G401.6 (cell line): ENCODE data around the gene PLSCR3.
A peak's percentile ranks its signal among the peaks of the same experiment; 100 is the strongest.
"Not testable (repeated sequence)": the region's sequence is repeated elsewhere in the genome, so short reads cannot be mapped to it uniquely, and the experiment has no call there.

Source experiments
- FAIRE-seq: peaks from 2 replicates; lab custom pipeline; 2012; peaks lifted over from hg19 to GRCh38; lab: Jason Lieb, UNC

PLSCR3 gene

DNA sequence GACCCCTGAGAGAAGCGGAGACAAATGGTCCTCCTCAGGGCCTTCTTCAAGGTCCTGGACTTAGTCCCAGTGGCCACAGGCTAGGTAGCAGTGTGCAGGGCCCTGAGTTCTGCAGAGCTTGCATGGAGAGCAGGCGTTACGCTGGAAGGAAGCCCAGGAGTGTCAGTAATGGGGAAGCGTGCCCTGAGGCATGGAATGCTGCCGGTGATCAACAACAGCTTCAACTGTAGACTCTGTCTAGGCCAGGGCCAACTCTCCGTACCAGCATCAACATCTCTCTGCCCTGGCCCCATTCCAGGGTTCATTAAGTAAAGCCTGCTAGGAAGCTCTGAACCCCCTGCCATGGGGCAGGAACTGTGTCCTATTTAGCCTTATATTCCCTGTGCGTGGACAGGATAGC lies 14.0 kb downstream of the PLSCR3 start:
- no peak for FAIRE-seq

DNA sequence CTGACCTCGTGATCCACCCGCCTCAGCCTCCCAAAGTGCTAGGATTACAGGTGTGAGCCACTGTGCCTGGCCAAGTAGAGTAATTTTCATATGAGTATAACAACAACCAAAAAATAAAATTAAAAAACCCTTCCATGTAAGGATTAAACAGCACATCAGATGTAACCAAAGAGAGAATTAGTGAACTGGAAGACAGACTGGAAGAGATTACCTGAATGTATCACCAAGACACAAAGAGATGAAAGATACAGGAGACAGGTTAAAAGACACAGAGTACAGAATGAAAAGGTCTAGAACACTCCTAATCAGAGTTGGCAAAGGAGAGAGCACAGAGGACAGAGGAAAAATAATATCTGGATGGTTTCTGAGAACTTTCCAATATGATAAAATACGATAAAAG lies 15.2 kb downstream of the PLSCR3 start:
- FAIRE-seq, result no peak

DNA sequence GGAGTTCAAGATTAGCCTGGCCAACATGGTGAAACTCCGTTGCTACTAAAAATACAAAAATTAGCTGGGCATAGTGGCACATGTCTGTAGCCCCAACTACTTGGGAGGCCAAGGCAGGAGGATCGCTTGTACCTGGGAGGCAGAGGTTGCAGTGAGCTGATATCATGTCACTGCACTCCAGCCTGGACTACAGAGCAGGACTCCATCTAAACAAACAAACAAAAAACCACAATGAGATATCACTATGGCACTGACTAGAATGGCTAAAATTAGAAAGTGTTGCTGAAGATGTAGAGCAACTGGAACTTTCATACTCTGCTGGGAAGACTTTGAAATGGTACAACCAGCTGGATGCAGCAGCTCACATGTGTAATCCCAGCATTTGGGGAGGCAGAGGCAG lies 20.0 kb downstream of the PLSCR3 start:
- no peak for FAIRE-seq

DNA sequence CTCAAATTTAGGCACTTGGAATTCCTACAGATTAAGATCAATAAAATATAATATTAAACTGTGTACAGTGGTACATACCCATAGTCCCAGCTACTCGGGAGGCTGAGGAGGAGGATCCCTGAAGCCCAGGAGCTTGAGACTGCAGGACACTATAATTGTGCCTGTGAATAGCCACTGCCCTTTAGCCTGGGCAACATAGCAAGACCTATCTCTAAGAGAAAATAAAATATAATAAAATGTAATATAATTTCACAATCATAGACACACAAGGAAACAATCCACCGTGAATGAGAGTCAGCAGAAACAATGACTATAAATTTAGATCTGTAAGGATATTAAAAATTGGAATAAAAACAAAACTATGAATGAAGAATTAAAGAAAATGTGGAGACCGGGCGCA lies 23.5 kb downstream of the PLSCR3 start:
- no peak for FAIRE-seq

DNA sequence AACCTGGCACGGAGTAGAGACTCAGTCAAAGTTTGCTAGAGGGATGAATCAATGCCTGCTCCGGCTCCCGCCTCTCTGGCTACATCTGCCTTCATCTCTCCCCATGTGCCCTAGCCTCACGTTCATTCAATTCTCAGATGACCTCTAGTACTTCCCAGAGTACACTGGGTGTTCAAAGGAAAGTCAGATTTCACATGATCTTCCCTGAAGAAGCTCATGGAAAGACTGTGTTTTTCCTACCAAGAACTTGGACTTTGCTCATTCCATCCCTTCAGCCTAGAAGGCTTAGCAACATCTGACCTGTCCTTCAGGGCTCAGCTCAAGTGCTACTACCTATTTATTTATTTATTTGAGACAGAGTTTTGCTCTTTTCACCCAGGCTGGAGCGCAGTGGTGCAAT lies 24.5 kb downstream of the PLSCR3 start:
- FAIRE-seq, result no peak

DNA sequence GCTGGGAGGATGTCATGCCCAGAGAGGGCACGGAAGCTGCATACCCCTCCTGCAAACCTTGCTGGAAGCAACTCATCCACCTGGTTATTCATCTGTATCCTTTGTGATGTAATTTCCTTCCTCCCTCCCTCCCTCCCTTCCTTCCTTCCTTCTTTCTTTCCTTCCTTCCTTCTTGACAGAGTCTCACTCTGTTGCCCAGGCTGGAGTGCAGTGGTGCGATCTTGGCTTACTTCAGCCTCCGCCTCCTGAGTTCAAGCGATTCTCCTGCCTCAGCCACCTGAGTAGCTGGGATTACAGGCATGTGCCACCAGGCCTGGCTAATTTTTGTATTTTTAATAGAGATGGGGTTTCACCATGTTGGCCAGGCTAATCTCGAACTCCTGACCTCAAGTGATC lies 25.7 kb downstream of the PLSCR3 start:
- not testable (repeated sequence) for FAIRE-seq

DNA sequence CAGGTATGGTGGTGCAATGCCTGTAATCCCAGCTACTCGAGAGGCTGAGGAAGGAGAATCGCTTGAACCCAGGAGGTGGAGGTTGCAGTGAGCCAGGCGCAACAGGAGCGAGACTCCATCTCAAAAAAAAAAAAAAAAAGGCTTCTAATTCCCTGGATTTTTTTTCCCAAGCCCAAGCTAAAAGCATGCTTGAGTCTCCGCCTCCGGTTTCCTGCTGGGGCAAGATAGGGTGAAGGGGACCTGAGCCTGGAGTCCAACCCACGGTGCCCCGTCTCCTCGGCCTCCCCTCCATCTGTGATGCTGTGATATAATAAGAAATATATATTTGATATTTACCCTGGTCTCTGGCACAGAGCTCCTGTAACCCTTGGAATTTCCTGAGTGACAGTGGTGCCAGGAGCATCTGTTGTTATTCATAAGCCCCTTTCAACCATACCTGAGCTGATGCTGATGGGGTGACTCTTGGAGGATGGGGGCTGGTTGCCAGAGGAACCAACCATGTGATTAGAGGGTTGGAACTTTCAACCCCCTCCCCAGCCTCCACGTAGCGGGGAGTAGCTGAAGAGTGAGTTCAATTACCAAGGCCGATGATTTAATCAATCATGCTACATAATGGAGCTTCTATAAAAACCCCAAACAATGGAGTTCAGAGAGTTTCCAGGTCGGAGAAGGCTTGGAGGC lies 26.3 kb downstream of the PLSCR3 start:
- no peak for FAIRE-seq

DNA sequence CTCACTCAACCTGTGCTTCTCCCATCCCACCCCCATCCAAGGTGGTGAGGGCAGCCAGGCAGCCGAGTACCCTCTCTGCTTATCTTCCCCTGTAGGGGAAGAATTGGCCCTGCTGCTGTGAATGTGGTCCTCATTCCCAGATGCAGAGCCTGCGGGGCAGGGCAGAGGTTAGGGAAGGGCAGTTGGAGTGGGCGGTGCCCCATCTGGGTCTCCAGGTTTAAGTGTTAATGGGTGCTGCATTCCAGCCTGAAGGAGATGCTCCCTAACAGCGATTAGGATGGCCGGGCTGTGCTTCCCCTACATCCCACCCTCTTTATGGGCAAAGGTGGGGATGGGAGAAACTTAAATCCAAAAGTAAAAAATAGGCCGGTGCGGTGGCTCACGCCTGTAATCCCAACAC lies 27.2 kb downstream of the PLSCR3 start:
- no peak for FAIRE-seq

DNA sequence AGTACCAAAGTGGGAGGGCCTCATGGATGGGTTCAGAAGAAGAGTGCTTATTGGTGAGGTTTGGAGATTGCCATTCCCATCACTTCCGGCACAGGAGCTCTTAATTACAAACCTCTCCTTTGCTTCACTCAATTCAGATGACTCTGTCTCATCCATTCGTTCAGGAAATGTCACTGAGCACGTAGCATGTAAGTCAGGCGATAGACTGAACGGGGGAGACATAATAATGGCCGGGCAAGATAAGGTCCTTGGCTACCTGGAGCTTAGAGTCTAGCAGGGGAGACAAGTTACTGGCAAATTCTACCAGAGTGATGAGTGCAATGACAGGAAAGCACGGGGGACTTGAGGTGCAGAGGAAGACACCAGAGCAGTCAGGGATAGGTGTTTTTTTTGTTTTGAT lies 28.4 kb downstream of the PLSCR3 start:
- not testable (repeated sequence) for FAIRE-seq

DNA sequence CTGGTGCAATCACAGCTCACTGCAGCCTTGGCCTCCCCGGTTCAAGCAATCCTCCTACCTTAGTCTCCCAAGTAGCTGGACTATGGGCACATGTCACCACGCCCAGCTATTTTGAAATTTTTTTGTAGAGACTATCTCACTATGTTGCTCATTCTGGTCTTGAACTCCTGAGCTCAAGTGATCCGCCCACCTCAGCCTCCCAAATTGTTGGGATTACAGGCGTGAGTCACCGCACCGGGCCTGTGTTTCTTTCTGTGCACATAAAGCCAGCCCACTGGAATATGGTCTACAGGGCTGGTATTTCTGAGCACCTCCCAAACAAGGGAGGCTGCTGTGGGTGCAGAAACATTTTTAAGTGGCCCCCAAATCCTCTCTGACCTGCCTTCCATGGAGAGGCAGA lies 31.0 kb downstream of the PLSCR3 start:
- no peak for FAIRE-seq

DNA sequence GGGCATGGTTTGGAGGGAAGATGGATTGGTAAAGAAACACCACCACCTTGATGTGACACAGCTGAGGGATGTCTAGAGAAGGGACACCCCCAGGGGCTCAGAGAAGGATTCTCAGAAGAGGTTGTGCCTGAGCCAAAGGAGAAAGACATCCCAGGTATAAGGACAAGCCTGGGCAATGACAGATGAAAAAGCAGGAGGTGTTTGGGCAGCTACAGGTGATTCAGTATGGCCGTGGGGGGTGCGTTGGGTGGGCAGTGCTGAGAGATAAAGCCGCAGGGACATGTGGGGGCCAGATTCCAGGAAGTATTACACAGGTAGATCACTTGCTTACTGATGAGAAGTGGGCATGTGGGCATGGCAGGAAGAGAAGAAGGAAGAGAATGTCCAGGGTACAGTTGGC lies 32.4 kb downstream of the PLSCR3 start:
- no peak for FAIRE-seq

DNA sequence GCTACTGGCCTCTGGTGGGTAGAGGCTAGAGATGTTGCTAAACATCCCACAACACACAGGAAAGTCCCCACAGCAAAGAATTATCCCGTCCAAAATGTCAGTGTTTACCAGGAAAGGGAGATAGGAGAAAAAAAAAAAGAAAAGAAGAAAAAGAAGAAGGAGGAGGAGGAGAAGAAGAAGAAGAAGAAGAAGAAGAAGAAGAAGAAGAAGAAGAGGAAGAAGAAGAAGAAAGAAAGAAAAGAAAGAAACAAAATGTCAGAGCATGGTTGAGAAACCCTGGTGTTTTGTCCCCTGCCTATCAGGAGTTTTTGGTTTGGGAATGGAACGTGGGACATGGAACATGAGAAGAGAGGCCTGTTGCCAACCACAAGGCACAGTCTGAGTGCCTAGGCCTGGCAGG lies 36.9 kb downstream of the PLSCR3 start:
- FAIRE-seq, result no peak

DNA sequence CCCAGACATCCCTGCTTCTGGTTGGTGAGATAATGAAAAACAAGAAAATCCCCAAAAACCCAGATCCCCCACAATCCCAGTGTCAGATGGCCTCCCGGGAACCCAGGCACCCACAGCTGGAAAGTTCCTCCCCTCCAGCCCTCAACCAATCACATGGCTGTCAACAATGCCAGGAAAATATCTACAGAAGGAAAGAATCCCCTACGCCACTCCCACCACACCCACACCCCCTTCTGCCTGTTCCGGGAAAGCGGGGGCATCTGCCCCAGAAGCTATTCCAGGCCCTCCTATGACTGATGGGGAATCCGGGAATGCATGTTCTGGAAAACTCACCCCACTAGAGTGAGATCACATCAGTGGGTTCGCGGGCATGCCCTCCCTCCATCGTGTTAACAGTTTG lies 37.6 kb downstream of the PLSCR3 start:
- no peak for FAIRE-seq

DNA sequence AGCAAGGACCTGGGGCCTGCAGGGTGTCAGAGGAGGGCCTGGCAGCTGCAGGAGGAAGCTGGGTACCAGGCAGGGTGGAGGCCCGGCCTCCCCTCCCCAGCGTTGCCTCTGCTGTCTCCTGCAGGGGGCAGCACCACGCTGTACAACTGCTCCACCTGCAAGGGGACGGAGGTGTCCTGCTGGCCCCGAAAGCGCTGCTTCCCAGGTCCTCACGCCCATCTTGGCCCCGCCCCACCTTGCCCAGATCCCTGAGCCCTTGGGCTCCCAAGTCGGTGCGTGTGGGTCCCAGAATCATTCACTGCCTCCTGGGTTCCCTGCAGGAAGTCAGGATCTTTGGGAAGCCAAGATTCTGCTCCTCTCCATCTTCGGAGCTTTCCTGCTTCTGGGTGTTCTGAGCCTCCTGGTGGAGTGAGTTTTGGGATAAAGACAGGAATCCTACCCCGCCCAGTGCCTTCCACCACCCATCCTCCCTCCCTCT lies 38.2 kb downstream of the PLSCR3 start:
- peak; percentile 77 for FAIRE-seq

DNA sequence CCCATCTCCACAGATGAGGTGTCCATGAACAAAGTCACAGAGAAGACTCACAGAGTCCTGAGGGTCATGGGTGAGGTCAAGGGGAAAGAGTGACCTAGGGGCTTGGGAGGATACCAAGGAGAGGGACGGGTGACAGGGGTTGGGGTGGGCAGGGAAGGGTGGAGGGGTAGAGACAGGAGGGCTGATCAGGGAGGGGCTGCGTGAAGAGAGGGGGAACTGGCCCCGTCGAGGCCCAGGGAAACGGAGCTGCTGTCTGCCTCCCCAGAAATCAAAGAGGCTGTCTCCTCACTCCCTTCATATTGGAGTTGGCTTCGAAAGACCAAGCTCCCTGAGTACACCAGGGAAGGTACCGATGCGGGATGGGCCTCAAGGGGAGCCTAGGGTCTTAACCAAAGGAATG lies 38.8 kb downstream of the PLSCR3 start:
- no peak for FAIRE-seq

DNA sequence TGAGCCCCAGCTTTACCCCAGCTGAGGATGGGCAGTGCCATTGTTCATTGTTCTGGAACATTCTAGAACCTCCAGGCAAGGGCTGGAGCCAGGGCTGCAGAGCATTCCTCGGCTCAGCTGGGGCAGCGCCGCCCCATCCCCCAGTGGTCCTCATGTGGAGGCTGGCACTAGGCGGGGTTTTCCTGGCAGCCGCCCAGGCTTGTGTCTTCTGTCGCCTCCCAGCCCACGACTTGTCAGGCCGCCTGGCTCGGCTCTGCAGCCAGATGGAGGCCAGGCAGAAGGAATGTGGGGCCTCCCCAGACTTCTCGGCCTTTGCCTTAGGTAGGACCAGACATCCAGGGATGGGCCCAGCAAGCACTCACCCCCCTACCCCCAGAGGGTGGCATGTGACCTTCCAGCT lies 39.3 kb downstream of the PLSCR3 start, which contains the start of gene TMEM95:
Gene TMEM95, plus strand, starts transcription at position 104 of the 400 bp plus-strand sequence. Its CDS starts 49 bp downstream, at position 153.
- FAIRE-seq, result no peak

DNA sequence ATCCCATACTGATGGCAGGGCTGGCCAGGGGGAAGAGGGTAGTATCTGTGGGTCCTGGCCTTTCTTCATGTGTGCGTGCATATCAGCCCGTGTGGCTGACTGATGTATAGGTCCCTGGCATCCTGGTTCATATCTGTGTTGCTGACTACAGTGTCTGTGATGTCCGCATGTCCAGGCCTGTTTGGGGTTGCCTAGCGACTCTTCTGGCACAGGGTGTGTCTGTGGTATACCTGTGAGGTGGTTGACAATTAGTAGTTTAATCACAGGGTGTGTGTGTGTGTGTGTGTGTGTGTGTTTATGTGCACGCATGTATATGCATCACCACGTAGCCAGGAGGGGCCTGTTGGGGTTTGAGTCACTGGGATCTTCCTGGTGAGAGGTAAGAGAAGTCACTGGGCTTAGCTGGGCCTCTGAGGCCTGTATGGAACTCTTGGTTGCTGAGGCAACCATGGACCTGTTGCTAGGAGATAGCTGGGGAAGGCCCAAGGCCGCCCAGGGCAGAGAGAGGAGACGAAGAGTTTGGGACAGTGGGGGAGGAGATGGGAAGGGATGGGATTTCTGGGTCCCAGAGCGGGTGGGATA lies 40.0 kb downstream of the PLSCR3 start:
- no peak for FAIRE-seq

DNA sequence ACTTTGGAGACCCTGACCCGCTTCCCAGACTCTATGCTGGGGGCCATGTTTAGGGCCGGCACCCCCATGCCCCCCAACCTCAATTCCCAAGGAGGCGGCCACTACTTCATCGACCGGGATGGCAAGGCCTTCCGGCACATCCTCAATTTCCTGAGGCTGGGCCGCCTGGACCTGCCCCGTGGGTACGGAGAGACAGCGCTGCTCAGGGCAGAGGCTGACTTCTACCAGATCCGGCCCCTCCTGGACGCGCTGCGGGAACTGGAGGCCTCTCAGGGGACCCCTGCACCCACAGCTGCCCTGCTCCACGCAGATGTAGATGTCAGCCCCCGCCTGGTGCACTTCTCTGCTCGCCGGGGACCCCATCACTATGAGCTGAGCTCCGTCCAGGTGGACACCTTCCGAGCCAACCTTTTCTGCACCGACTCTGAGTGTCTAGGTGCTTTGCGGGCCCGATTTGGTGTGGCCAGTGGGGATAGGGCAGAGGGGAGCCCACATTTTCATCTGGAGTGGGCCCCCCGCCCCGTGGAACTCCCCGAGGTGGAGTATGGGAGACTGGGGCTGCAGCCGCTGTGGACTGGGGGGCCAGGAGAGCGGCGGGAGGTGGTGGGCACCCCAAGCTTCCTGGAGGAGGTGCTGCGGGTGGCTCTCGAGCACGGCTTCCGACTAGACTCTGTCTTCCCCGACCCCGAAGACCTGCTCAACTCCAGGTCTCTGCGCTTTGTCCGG lies 41.3 kb downstream of the PLSCR3 start:
- no peak for FAIRE-seq

DNA sequence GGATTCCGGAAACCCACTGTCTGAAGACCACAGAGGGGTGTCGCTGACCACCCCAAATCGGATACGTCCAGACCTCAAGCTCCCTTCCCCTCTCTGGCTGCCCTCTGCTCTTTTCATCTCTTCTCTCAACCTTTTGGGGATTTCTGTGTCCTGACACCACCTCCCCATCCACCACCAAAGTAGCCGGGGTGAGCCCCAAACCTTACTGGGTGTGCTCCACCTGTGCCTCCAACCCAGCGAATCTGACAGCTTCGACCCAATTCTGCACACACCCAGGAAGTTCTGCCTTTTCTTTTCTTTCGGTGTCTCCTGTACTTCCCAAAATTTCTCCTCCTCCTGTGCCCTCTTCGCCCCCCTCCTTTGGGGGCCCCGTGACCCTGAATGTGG lies 41.8 kb downstream of the PLSCR3 start:
- no peak for FAIRE-seq

DNA sequence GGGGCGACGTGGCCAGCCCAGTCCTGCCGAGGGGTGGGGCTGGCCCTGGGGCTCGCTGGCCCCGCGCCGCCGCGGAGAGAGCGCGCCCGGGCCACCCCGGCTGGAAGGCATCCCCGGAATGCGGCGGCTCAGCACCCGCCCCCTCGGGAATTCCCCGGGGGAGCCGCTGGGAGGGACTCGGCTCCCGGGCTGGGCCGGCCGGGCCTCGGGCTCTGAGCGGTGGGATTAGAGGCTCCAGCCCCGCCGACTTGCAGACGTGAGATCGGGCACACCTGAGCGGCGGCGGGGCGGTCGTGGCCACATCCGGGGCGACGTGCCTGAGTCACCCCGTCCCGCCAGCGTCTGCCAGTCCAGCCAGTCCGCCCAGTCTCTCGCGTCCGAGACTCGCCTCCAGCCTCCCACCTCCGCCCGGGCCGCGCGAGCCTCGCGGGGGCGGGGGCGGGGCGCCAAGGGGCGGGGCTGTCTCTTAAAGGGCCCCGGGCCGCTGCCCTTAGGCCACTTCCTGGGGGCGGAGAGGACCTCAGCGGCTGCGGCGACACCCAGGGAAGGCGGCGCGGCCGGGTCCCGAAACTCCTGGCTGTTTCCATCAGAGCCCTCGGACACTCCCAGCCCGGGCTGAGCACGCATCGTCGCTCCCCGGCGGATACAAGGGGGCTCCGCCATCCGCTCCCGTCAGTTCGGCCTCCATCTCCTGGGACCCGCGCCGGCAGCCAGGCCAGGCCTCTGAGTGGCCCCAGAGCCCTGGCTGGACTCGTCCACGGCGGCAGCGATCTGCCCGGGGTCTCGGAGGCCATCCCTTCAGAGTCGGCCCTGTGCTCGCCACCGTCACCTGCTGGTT lies 42.4 kb downstream of the PLSCR3 start, which contains the start of gene KCTD11:
Gene KCTD11, plus strand, starts transcription at position 498 of the 838 bp plus-strand sequence.
- FAIRE-seq, result no peak

DNA sequence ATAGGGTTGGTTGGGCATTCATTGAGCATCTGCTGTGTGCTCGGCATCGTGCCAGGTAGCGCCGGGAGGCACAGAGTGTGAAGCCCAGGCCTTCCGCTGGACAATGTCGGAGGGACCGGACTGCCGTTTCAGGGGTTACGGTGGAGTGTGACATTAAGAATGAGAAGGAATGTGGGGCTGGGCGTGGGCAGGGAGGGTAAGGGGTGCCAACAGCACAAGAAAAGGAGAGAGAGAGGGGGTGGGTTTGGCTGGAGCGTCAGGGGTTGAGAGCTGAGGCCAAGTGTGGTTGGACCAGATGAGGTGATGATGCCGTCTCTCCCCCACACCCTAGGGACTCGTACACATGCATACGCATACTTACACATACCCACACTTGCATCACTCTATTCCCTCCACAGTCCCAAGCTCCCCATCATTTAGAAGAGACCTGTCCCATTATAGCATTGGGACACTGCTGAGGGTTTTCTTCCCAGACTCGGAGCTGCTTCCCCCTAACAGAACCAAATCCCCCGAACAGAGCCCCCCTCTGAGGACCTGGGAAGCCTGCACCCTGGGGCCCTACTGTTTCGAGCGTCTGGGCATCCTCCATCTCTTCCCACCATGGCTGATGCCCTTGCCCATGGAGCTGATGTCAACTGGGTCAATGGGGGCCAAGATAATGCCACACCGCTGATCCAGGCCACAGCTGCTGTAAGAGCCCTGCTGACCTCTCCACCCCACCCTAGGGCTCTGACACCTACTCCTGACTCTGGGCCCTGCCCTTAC lies 45.7 kb downstream of the PLSCR3 start:
- FAIRE-seq, result no peak
